Dedifferentiated amniotic fluid mesenchymal stem cell (primary cell): ENCODE results near the gene OLFM2.

Experiments
- DNase-seq: peaks from one replicate; pipeline ENCODE4 v3.0.0-alpha.2; 2016; ENCODE audit errors: extremely low spot score

The OLFM2 gene

GRCh38 chr19:9906475-9907087 is 29.7 kb downstream of the OLFM2 start:
- DNase-seq: no peak

GRCh38 chr19:9903336-9903735 is 33.0 kb downstream of the OLFM2 start:
- DNase-seq: no peak

DNA sequence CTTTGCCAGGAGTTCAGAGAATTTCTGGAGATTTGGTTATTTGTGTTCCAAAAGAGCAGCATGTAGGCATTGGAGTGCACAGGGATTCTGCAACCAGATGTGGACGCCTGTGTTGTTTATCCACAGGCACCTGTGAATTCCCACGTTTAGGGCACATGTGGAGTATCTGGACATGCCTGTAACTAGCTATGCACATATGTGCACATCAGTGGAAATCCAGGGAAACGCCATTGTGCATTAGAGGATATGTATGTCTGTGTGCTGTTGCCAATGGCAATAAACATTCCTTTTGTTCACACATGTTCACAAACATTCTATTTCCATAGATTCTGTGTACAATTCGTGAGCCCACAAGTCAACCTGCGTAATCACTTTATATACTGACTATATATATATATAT is 34.7 kb downstream of the OLFM2 start:
- DNase-seq: no peak

- DNase-seq: no peak
Measured at GRCh38 chr19:9901020-9901419, 35.3 kb downstream of the OLFM2 start.

DNA sequence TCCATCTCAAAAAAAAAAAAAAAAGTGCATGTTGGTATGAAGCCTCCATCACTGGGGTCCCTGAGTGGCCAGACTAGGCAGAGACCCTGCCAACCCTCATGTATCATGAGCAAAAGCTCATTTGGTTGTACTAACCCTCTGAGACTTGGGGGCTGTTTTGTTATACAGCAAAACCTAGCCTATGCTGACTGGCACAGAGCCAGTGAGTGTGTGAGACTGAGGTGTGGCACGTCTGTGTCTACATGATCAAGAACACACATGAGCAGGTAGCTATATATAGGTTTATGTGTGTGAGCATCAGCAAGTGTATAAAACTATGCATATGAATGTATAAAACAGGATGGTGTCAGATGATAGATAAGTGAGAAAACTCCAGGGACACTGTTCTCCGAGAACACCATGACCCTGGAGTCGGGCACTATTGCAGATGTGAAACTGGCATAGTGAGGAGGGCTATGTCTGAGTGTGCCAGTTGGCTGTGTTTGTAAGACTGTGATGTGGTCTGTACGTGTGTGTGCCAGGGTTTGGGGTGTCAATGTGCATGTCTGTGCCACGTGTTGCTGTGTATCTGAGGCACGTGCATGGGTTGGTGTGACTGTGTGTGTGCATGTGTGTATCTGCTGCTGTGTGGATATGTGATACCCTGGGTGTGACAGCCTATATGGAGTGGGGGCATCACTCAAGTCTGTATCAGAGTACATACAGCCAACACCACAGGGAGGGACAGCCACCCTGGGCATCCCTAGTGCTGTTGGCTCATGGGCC is 44.5 kb downstream of the OLFM2 start:
- no peak for DNase-seq

DNA sequence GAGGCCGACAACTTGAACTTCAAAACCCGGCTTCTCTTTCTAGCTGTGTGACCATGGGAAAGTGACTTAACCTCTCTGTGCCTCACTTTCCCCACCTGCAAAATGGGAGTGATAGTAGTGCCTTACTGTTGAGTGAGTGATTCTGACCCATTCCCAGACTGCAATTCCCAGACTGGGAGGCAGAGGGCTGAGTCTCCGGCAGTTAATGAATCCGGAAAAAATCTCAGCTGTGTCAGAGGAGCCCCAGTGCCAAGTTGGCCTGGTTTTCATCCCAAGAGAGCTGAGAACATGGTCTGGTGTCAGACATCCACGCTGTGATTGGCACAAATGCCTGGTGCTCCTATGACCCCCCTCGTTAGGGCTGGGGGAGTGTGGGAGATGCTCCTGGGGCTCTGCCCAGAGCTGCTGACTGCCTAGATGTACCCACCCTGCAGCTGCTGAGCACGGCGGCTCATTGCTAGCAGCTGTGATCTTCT is 51.2 kb downstream of the OLFM2 start:
- DNase-seq: peak; percentile 52

DNA sequence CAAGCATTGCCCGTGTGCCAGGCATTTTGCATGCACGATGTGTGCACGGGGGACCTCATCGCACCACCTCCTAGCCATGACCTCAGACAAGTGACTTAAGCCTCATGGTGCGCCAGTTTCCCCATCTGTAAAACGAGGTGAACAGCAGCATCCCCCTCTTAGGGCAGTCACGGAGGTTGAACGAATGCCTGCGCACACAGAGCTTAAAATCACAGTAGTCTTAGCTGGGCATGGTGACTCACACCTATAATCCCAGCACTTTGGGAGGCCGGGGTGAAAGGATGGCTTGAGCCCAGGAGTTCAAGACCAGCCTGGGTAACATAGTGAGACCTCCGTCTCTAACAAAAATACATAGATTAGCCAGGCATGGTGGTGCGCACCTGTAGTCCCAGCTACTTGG is 52.6 kb downstream of the OLFM2 start:
- no peak for DNase-seq

DNA sequence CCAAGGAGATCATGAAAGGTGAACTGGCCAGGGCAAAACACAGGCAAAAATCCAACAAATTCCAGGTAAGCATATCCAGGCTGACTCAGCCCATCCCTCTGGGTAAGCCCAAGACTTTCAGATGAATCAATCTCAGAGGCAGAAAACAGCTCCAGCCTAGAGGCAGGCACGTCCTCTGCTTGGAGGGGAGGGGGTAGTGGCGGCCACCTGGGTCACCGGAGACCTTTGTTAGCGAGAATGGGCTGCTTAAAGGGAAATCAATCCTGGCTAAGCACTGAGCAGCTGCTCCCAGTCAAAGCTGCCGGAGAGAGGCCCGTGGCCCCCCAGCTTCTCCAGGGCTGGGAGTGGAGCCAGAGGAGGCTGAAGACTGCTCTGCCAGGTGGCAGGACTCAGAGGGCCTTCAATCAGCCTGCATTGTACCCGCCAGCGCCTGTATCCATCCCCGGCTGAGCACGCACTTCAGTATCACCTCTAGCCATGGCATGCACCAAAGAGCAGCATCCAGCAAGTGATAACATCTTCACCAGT is 53.0 kb downstream of the OLFM2 start:
- DNase-seq: no peak

DNA sequence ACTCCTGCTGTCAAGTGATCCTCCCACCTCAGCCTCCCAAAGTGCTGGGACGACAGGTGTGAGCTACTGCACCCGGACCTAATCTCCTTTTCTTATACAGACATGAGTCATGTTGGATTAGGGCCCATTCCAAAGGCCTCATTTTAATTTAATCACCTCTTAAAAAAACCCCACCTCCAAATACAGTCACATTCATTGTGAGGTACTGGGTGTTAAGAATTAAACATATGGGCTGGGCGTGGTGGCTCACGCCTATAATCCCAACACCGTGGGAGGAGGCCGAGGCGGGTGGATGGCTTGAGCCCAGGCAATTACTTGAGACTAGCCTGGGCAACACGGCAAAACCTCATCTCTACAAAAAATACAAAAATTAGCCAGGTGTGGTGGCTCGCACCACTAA is 54.6 kb downstream of the OLFM2 start:
- no peak for DNase-seq

- DNase-seq: no peak
Measured at GRCh38 chr19:9878511-9879196, 57.7 kb downstream of the OLFM2 start.

GRCh38 chr19:9877780-9878510 is 58.4 kb downstream of the OLFM2 start:
- no peak for DNase-seq

GRCh38 chr19:9875796-9876195 is 60.5 kb downstream of the OLFM2 start:
- DNase-seq: no peak

DNA sequence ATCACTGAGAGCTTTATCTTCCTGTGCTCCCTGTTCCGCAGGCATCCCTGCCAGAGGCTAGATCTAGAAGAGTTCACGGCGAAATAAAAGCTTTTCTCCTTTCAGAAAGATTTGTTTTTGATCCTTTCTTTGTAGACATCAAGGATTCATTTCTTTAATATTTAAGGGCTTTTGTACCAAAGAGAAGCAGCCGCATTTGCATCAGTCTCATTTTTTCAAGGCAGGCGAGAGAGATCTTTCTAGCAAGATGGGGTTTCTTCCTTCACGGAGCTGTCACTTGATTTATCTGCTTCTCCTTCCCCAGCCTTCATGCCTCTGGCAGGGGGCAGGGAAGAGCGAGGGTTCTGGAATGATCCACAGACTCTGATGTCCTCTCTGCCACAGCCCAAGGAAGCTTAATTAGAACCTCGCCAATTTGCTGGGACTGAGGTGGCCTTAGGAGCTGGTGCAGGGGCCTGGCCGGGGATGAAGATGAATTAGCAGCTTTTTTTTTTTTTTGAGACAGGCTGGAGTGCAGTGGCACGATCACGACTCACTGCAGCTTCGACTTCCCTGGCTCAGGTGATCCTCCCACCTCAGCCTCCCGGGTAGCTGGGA is 61.2 kb downstream of the OLFM2 start:
- no peak for DNase-seq

DNA sequence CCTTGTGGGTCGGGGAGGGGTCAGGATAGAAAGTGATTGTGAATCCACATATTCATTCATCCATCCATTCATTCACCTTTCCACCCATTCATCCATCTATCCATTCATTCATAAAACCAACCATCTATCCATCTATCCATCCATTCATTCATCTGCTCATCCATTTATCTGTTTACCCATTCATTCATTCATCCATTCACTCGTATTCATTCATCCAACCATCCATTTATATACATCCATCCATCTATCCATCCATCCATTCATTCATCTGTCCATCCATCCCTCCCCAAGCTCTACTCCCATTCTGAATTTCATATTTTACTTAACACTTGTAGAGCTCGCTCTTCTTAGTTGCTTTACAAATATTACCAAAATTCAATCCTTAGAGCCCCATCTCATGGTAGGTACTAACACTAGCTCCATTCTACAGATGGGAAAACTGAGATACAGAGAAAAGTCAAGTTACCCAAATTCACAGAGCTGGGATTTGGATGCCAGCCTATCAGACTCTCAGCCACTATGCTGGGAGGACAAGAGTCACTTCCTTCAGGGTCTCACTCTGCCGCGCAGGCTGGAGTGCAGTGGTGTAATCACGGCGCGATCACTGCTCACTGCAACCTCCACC is 63.6 kb downstream of the OLFM2 start:
- no peak for DNase-seq

DNA sequence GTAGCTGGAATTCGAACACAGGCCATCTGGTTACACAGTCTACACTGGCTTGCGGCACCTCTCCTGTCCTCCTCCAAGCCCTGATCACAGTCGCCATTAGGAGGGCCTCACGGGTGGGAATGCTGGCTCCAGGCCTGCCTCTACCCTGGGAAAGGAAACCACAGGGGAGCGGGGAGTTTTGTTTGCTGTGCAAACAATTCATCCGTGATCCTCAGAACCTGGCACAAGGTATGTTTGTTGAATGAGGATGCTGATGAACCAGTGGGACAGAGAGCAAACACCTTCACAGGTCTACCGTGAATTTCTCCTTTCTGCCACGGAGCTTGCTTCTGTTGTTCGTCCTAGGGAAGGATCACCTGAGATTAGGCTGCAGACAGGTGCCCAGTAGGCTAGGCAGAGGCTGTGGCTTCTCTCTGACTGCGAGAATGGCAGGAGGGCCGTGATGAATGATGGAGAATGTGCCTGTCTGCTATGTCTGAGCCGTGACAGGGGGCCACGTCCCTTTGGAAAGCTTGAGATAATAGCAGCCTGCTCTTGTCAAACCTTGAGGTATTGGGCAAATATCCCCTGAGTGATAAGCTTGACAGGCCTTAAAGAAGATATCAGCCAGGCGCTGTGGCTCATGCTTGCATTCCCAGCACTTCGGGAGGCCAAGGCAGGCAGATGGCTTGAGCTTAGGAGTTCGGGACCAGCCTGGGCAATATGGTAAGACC is 64.5 kb downstream of the OLFM2 start:
- no peak for DNase-seq

DNA sequence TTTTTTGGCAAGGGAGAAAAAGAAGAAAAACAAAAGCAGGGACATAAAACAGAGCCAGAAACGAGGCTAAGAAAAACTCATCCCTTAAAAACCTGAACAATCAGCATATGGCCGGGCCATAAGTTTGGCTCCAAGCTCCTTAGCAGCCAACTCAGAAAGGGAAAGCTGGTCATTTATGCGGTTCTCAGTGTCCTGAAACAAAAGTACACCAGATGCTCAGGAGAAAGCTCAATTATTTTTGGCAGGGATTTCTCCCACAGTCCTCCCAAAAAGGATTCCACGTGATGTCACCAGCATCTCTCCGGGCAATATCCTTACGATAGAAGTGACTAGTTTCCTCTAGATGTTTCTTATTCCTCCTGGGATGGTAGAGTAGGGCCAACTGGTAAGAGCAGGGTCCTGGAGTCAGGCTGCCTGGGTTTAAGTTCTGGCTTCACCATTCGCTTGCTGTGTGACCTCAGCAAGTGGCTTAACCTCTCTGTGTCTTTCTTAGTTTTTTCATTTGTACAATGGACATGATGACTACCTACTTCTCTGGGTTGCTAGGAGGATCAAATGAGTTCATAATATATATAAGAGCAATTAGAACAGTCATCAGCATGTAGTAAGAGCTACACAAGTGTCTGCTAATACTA is 67.2 kb downstream of the OLFM2 start:
- no peak for DNase-seq

- no peak for DNase-seq
Measured at GRCh38 chr19:9865732-9866501, 70.4 kb downstream of the OLFM2 start.

DNA sequence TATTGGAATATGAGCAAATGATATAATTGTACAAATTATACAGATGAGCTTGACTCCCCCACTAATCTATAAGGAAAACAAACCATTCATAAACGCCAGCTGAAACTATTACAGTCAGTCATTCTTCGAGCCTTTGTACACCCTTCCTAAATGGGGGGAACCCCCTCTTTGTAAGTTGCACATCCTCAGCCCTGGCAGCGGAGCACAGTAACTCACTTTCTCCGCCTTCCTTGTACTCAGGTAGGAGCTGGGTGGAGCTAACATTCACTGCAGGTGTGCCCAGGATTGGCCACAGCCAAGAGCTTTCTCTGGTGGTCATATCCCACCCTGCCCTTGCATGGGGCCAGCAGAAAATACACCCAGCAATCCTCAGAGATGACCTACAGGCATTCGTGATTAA is 72.6 kb downstream of the OLFM2 start:
- DNase-seq: no peak

- no peak for DNase-seq
Measured at GRCh38 chr19:9862938-9863337, 73.4 kb downstream of the OLFM2 start.
